MM.1S (cell line): ENCODE measurements around the gene CPSF3.

ENCODE experiments used
- CTCF ChIP-seq: fragments of 300-600 bp; sonication (generic); IDR thresholded peaks from 2 replicates; pipeline ENCODE4 v1.5.1; 2016; ENCODE audit warnings: antibody characterized with exemption, low read length, mixed read lengths
- EZH2 ChIP-seq: fragments of 300-600 bp; sonication (generic); optimal IDR thresholded peaks from 2 replicates; pipeline ENCODE3; 2017; ENCODE audit warnings: low read depth, mild to moderate bottlenecking, antibody characterized with exemption, low read length, mixed read lengths
- EZH2phosphoT487 ChIP-seq: fragments of 300-600 bp; sonication (generic); IDR thresholded peaks from 2 replicates; pipeline ENCODE4 v1.6.1; 2018; ENCODE audit warnings: antibody characterized with exemption, low read length

GRCh38 chr2:9428965-9429577, 5.6 kb downstream of the CPSF3 start:
- TF ChIP-seq CTCF (no peak), EZH2phosphoT487 (no peak), EZH2 (no peak)
